ENCODE data around the gene SART1.
"Not testable (repeated sequence)": the region's sequence is repeated elsewhere in the genome, so short reads cannot be mapped to it uniquely, and the experiment has no call there.

The SART1 gene

GRCh38 chr11:65934014-65934413 lies 27.5 kb upstream of the SART1 start:
- no peak for DNase-seq (ENCODE audit: low read depth)

DNA sequence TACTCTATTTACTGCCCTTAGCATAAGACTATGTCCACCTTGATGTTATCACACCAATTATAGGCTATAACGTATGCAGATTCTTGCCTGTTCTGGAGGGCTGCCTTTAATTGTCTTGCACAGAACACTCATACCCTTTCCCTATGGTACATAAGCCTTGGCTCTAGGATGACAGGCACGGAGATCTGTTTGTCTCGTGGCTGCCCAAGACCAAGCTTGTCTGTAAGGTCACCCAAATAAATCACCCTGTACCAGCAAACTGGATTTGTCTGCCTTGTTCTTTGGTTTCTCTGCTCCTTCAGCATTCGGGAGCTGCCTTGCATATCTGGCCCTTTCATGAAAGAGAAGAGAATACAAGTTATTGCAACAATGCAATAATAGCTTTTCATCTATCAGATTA lies 23.8 kb upstream of the SART1 start:
- DNase-seq (ENCODE audit: low read depth): no peak

- no peak for DNase-seq (ENCODE audit: low read depth)
These were observed 19.7 kb upstream of the SART1 start for GRCh38 chr11:65941720-65942310.

DNA sequence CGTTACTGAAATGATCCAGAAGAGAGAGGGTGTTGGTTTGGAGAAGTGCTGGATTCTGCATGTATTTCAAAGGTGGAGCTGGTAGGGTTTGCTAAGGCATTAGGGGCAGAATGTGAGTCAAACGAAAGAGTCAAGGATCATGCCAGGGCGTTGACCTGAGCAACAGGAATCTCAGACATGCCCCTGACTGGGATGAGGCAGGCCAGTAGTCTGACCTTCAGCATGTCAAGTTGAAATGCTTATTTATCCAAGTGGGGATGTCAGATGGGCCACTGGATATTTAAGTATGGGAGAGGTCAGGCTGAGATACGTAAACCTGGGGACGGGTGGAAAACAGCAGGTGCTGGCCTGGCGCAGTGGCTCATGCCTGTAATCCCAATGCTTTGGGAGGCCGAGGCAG lies 19.0 kb upstream of the SART1 start:
- no peak for DNase-seq (ENCODE audit: low read depth)

GRCh38 chr11:65944191-65944590 lies 17.3 kb upstream of the SART1 start:
- DNase-seq (ENCODE audit: low read depth): no peak

- no peak for DNase-seq (ENCODE audit: low read depth)
These were observed 16.8 kb upstream of the SART1 start for GRCh38 chr11:65944767-65945166.

DNA sequence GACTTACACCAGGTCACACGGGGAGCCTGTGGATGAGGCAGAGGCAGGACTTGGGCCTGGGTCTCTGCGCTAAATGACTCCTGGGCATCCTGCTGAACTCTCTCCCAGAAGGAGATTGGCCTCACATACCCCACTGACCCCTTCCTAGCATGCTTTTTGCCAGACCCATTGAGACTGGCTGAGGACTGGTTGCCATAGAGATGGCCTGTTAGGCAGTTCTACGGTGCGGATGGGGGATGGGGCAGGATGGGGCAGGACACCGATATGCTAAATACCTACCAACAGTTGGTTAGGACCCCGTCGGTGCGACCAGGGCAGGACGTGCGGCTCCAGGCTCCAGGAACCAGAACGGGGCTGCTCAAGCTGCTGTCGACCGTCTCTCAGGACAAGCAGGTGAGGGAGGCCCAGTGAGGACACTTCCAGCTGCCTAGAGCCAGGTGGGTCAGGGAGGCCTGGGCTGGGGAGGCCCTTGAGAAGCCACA lies 16.1 kb upstream of the SART1 start, which contains the start of gene TSGA10IP:
TSGA10IP (plus strand) TSS at position 51 of the 482 bp plus-strand sequence; CDS start at position 247, 196 bp downstream.
- no peak for DNase-seq (ENCODE audit: low read depth)

- DNase-seq (ENCODE audit: low read depth): no peak
These were observed 15.5 kb upstream of the SART1 start for GRCh38 chr11:65945941-65946558.

- no peak for DNase-seq (ENCODE audit: low read depth)
These were observed 14.9 kb upstream of the SART1 start for GRCh38 chr11:65946655-65947054.

DNA sequence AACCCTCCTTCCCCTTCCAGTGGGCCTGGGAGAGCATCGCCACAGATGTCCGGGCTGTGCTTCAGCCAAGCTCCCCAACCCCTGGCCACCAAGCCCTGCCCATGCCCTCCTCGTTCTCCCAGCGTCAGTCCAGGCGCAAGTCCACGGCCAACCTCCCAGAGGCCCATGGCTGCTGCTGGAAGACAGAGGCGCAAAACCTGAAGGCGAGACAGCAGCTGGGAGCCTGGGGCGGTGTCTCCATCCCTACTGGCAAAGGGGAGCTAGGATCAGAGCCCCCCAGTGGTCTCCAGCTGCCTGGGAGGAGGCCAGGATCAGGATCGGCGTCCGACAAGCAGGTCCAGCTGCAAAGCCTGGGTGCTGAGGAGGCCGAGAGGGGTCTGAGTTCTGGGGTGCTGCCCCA lies 14.4 kb upstream of the SART1 start:
- DNase-seq (ENCODE audit: low read depth): no peak

DNA sequence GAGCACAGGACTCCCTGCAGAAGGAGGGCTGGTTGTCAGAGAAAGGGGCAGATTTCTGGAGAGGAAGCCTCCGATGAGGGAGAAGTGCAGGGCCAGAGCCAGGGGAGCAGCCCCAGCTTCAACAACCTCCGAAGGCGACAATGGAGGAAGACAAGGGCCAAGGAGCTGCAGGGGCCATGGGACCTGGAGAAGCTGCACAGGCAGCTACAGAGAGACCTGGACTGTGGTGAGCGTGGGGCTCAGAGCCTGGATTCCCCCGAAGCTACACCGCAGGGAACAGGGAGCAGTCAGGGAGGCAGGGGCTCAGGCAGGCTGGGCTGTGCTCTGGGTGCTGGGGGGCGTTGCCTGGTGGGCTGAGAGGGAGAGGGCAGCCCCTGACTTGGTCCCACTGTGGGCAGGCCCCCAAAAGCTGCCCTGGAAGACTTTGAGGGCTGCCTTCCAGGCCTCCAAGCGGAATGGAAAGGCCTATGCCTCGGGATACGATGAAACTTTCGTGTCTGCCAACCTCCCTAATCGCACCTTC lies 13.9 kb upstream of the SART1 start:
- DNase-seq (ENCODE audit: low read depth): no peak

DNA sequence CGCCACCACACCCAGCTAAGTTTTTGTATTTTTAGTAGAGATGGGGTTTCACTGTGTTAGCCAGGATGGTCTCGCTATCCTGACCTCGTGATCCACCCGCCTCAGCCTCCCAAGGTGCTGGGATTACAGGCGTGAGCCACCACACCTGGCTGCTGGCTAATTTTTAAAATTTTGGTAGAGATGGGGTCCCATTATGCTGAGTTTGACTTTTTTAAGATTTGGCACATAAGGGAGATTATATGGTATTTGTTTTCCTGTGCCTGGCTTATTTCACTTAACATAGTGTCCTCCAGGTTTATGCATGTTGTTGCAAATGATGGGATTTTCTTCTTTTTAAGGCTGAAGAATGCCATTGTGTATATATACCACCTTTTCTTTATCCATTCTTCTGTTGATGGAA lies 10.8 kb upstream of the SART1 start:
- not testable (repeated sequence) for DNase-seq (ENCODE audit: low read depth)

DNA sequence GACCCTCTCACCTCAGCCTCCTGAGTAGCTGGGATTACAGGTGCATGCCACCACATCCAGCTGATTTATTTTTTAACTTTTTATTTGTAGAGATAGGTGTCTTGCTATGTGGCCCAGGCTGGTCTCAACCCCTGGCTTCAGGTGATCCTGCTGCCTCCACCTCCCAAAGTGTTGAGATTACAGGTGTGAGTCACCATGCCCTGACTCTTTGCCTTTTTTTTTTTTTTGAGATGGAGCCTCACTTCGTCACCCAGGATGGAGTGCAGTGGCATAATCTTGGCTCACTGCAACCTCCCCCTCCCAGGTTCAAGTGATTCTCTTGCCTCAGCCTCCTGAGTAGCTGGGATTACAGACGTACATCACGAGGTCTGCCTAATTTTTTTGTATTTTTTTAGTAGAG lies 9.9 kb upstream of the SART1 start:
- DNase-seq (ENCODE audit: low read depth): not testable (repeated sequence)

DNA sequence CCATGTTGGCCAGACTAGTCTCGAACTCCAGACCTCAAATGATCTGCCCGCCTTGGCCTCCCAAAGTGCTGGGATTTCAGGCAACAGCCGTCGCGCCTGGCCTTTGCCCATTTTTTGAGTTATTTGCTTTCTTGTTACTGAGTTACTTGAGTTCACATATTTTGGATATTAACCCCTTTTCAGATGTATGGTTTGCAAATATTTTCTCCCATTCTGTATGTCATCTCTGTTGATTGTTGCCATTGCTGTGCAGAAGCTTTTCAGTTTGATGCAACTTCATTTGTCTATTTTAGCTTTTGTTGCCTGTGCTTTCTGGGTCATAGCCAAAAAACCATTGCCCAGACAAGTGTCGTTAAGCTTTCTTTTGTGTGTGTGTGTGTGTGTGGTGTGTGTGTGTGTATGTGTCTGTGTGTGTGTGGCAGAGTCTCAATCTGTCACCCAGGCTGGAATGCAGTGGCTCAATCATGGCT lies 9.4 kb upstream of the SART1 start:
- no peak for DNase-seq (ENCODE audit: low read depth)

- DNase-seq (ENCODE audit: low read depth): no peak
These were observed 8.1 kb upstream of the SART1 start for GRCh38 chr11:65953471-65953870.

DNA sequence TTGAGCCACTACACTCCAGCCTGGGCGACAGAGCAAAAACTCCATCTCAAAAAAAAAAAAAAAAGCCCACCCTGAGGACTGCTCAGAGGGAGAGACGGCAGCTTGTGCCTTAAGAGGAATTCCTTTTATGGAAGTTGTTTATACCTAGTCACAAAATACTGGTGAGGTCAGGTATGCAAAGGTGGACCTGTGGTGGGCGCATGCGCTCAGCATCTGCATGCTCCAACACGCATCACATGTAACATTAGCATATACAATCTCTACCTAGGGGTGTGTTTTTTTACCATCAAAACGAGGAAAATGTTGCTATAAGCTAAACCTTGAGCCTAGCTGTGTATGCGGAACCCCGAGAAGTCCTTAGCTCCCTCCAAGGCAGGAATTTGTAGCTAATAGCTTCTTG lies 6.8 kb upstream of the SART1 start:
- DNase-seq (ENCODE audit: low read depth): no peak

DNA sequence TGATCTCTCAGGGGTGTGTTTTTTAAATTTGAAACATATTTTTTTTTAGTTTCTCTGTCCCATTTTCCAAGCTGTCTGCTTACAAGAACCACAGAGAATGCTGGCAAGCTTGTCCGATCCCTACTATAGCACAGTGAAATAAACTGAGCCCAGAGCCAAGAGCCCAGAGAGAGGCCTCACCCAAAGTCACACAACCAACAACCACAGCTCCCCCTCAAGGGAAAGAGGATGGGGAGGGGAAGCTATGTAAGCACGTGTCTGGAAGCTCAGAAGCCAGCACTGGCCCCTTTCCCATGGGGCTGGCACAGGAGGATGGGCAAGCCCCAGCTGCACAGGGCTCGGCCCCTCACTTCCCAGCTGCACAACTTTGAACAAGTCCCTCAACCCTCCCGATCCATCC lies 3.2 kb upstream of the SART1 start:
- DNase-seq (ENCODE audit: low read depth): no peak

GRCh38 chr11:65958774-65959420 lies 2.6 kb upstream of the SART1 start:
- no peak for DNase-seq (ENCODE audit: low read depth)

- DNase-seq (ENCODE audit: low read depth): no peak
These were observed 689 bp upstream of the SART1 start for GRCh38 chr11:65960824-65961266.

DNA sequence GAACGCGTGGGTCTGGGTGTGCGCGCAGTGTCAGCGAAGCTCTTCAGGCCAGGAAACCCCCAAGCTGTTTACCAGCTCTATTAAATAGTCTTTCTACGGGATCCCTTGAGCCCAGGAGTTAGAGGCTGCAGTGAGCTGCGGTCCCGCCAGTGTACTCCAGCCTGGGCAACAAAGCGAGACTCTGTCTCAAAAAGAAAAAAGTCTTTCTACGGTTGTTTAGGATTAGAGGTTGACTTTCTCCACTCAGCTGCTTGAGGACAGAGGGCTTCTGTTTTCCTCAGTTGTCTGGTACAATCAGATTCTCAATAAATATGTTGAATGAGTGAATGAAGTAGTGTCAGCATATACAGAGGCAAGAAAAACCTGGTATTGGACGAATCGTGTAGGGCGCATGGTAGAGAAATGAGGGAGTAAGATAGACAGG lies 619 bp downstream of the SART1 start:
- DNase-seq (ENCODE audit: low read depth): no peak

GRCh38 chr11:65964906-65965305 lies 3.4 kb downstream of the SART1 start:
- DNase-seq (ENCODE audit: low read depth): no peak

- DNase-seq (ENCODE audit: low read depth): no peak
These were observed 4.6 kb downstream of the SART1 start for GRCh38 chr11:65965986-65966762.
